ENCODE measurements around the gene APLP1. TPM values are rescaled to one million over a fixed set of nuclear protein-coding genes. Genes with fewer than 3 reads are reported as not detected.

Gene APLP1
- polyA plus RNA-seq, 1 donor (not counting 4 experiments of a cell fraction or from before 2014, with no cell fraction given): 0.50 TPM

GRCh38 chr19:35905178-35905727 is 36.9 kb downstream of the APLP1 start:
- Histone ChIP-seq H3K79me2 (ENCODE audit: control insufficient read depth, insufficient read depth, low read length) (no peaks in the 10 kb centered on the region), H3K9me3 (ENCODE audit: control insufficient read depth, low read depth, low read length) (no peaks in the 10 kb centered on the region), H2AFZ (ENCODE audit: control insufficient read depth, low read length) (no peak overlapping the region), H3K4me2 (ENCODE audit: control insufficient read depth, extremely low read depth, insufficient read depth, low read depth, low read length) (no peak overlapping the region), H3K27me3 (ENCODE audit: control insufficient read depth, extremely low read depth, insufficient read depth, low read length) (no peaks in the 10 kb centered on the region), H3K9ac (ENCODE audit: control insufficient read depth, extremely low read depth, insufficient read depth, low read length) (no peak overlapping the region), H3K27ac (ENCODE audit: control insufficient read depth, insufficient read depth, low read length) (no peak overlapping the region), H3K4me1 (ENCODE audit: control insufficient read depth, extremely low read depth, insufficient read depth, low read length) (peaks cover 28% of the 10 kb centered on the region), H3K4me3 (ENCODE audit: control insufficient read depth in 2 of 3, extremely low read depth in 1 of 3, insufficient read depth in 2 of 3, low read depth in 1 of 3, low read length in 3 of 3) (no peak overlapping the region), H3K9me1 (ENCODE audit: control insufficient read depth, extremely low read depth, insufficient read depth, low read length) (no peaks in the 10 kb centered on the region), H3K36me3 (ENCODE audit: control insufficient read depth in 2 of 2, extremely low read depth in 1 of 2, insufficient read depth in 2 of 2, low read length in 2 of 2) (no peaks in the 10 kb centered on the region), H4K20me1 (ENCODE audit: control insufficient read depth, extremely low read depth, insufficient read depth, low read length) (no peaks in the 10 kb centered on the region)
- DNase-seq (ENCODE audit: low read depth, low spot score) (no peak), FAIRE-seq (no peak)
- dilution Hi-C loops (cut with MboI; ENCODE audit: extremely low pct_ligation_motif_present, low sequenced_read_pairs): no loop called here
- no peak for TF ChIP-seq EZH2 (IDR thresholded peaks at IDR 0.05; ENCODE audit: low read length)
- no peak for TF ChIP-seq CTCF (optimal IDR thresholded peaks at IDR 0.05 in 1 of 3, IDR thresholded peaks at IDR 0.05 in 1 of 3, conservative IDR thresholded peaks at IDR 0.05 in 1 of 3; ENCODE audit: extremely low read depth in 1 of 3, insufficient read depth in 2 of 3, low read length in 3 of 3)

GRCh38 chr19:35907377-35907745 is 39.0 kb downstream of the APLP1 start:
- no peak for FAIRE-seq
- Histone ChIP-seq H3K79me2 (ENCODE audit: control insufficient read depth, insufficient read depth, low read length) (no peaks in the 10 kb centered on the region), H3K27me3 (ENCODE audit: control insufficient read depth, extremely low read depth, insufficient read depth, low read length) (no peaks in the 10 kb centered on the region), H4K20me1 (ENCODE audit: control insufficient read depth, extremely low read depth, insufficient read depth, low read length) (no peaks in the 10 kb centered on the region), H3K9me1 (ENCODE audit: control insufficient read depth, extremely low read depth, insufficient read depth, low read length) (no peaks in the 10 kb centered on the region), H3K27ac (ENCODE audit: control insufficient read depth, insufficient read depth, low read length) (no peak overlapping the region), H3K4me3 (ENCODE audit: control insufficient read depth in 2 of 3, extremely low read depth in 1 of 3, insufficient read depth in 2 of 3, low read depth in 1 of 3, low read length in 3 of 3) (no peak overlapping the region), H3K9me3 (ENCODE audit: control insufficient read depth, low read depth, low read length) (no peaks in the 10 kb centered on the region), H3K4me2 (ENCODE audit: control insufficient read depth, extremely low read depth, insufficient read depth, low read depth, low read length) (no peak overlapping the region), H2AFZ (ENCODE audit: control insufficient read depth, low read length) (no peak overlapping the region), H3K9ac (ENCODE audit: control insufficient read depth, extremely low read depth, insufficient read depth, low read length) (no peak overlapping the region), H3K4me1 (ENCODE audit: control insufficient read depth, extremely low read depth, insufficient read depth, low read length) (peaks cover 11% of the 10 kb centered on the region), H3K36me3 (ENCODE audit: control insufficient read depth in 2 of 2, extremely low read depth in 1 of 2, insufficient read depth in 2 of 2, low read length in 2 of 2) (no peaks in the 10 kb centered on the region)
- no peak for DNase-seq (ENCODE audit: low read depth, low spot score)
- dilution Hi-C loops (cut with MboI; ENCODE audit: extremely low pct_ligation_motif_present, low sequenced_read_pairs): no loop called here
- no peak for TF ChIP-seq CTCF (optimal IDR thresholded peaks at IDR 0.05 in 1 of 3, IDR thresholded peaks at IDR 0.05 in 1 of 3, conservative IDR thresholded peaks at IDR 0.05 in 1 of 3; ENCODE audit: extremely low read depth in 1 of 3, insufficient read depth in 2 of 3, low read length in 3 of 3)
- no peak for TF ChIP-seq EZH2 (IDR thresholded peaks at IDR 0.05; ENCODE audit: low read length)

Measured in keratinocyte (primary cell).